ENCODE data around the gene CUL1.

- TF ChIP-seq CTCF (IDR thresholded peaks at IDR 0.05; ENCODE audit: extremely low read depth in 1 of 2, insufficient read depth in 1 of 2, low read depth in 1 of 2, low read length in 2 of 2), result no peak
- no peak for TF ChIP-seq POLR2AphosphoS5 (IDR thresholded peaks at IDR 0.05; ENCODE audit: insufficient read depth, low read depth, low read length)
- no peak for TF ChIP-seq MAX (IDR thresholded peaks at IDR 0.05; ENCODE audit: insufficient read depth, insufficient read length)
- TF ChIP-seq EZH2 (IDR thresholded peaks at IDR 0.05; ENCODE audit: borderline replicate concordance, low read depth, low read length, severe bottlenecking), result no peak
- no peak for TF ChIP-seq POLR2A (IDR thresholded peaks at IDR 0.05; ENCODE audit: low read depth, low read length)
- TF ChIP-seq MYC (IDR thresholded peaks at IDR 0.05; ENCODE audit: low read depth, low read length), result no peak
- no peak for TF ChIP-seq GATA2 (IDR thresholded peaks at IDR 0.05; ENCODE audit: insufficient read depth, insufficient read length, low read depth, low read length)
Observed at GRCh38 chr7:148849393-148850098, 150.8 kb downstream of the CUL1 start.
